H1 (cell line): Measurements from ENCODE around the gene ARL2. TPM values are rescaled to one million over a fixed set of nuclear protein-coding genes. Genes with fewer than 3 reads are reported as not detected.

Experiments
- FOSL1 ChIP-seq: IDR thresholded peaks from 2 replicates; pipeline ENCODE4 v1.6.1; 2011; ENCODE audit warnings: mild to moderate bottlenecking, low read depth, low read length, moderate library complexity; ENCODE audit not compliant: insufficient read depth
- JUND ChIP-seq: IDR thresholded peaks from 2 replicates; pipeline ENCODE4 v1.6.1; 2011; ENCODE audit warnings: mild to moderate bottlenecking, improper control_type of control experiment, low read length
- RAD21 ChIP-seq, 2 experiments: IDR thresholded peaks in 1 of 2; conservative IDR thresholded peaks in 1 of 2; 2 replicates each; pipeline ENCODE4 v1.6.1; 2011; ENCODE audit warnings: low read depth in 2 of 2, low read length in 2 of 2, improper control_type of control experiment in 1 of 2, inconsistent platforms in 1 of 2, mild to moderate bottlenecking in 1 of 2, moderate library complexity in 1 of 2
- SAP30 ChIP-seq: fragments of 300-600 bp; sonication (generic); IDR thresholded peaks from 2 replicates; pipeline ENCODE4 v1.7.1; 2012; ENCODE audit warnings: low read length, moderate library complexity, mild to moderate bottlenecking, inconsistent platforms; ENCODE audit not compliant: insufficient read depth, insufficient replicate concordance
- polyA plus RNA-seq, 7 experiments: library from polyadenylated mRNA; depleted of rRNA in 3 of 7; stranded (reverse) in 5 of 7; unstranded in 2 of 7; fragments of >200 nt in 5 of 7; fragments of 200-250 nt in 2 of 7; gene quantifications; 1 replicate in 5 of 7; 2 replicates in 1 of 7; 4 replicates in 1 of 7; pipeline versions ENCODE4 v1.2.1 to v1.2.3, GENCODE V29; 2011 to 2013; ENCODE audit warnings: missing spikeins in 2 of 7, mixed read lengths in 2 of 7
- total RNA-seq: library from RNA; stranded (reverse); fragmentation: NEBNext Ultra II Directional; extraction: Animal tissue kit (Norgen Biotek cat#: 25700); gene quantifications from 2 replicates; pipeline ENCODE4 v1.2.1, GENCODE V29; 2021
- TF ChIP-seq, protein P1 (sequence below): IDR thresholded peaks from 2 replicates; pipeline ENCODE4 v1.6.1; 2011; ENCODE audit warnings: low read length, improper control_type of control experiment

The ARL2 gene
- total and polyA plus RNA-seq, 2 of the 8 experiments (the other 6 are each of a cell fraction or from before 2014, with no cell fraction given), result 186 to 535 TPM

DNA sequence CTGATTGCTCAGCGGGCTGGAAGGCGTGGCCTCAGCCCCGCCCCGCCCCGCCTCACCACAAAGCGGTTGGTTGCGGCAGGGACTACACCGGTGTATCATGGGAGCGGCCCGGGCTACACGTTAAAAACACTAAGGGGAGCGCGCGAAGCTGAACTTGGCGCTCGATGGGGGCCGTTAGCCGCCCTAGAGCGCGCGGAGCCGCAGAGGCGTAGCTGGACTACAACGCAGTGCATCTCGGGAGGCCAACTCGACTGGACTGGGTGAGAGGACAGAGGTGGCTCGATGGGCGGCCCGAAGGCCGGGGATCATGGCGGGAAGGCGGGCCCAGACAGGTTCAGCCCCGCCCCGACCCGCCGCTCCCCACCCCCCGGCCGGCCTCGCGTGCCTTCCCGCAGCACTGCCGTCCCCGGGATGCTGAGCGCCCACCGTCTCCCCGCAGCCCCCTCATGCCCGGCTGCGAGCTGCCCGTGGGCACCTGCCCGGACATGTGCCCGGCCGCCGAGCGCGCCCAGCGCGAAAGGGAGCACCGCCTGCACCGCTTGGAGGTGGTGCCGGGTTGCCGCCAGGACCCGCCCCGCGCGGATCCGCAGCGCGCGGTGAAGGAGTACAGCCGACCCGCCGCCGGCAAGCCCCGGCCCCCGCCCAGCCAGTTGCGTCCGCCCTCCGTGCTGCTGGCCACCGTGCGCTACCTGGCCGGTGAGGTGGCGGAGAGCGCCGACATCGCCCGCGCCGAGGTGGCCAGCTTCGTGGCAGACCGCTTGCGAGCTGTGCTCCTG is 27.1 kb downstream of the ARL2 start, which contains the start of gene SAC3D1 (continued):
- TF ChIP-seq, protein P1, sequence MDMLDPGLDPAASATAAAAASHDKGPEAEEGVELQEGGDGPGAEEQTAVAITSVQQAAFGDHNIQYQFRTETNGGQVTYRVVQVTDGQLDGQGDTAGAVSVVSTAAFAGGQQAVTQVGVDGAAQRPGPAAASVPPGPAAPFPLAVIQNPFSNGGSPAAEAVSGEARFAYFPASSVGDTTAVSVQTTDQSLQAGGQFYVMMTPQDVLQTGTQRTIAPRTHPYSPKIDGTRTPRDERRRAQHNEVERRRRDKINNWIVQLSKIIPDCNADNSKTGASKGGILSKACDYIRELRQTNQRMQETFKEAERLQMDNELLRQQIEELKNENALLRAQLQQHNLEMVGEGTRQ, result no peak
- TF ChIP-seq FOSL1 (no peak), SAP30 (no peak), JUND (no peak), RAD21 (IDR thresholded peaks at IDR 0.05 in 1 of 2, conservative IDR thresholded peaks at IDR 0.05 in 1 of 2; ENCODE audit: low read depth in 2 of 2, low read length in 2 of 2) (no peak)
